PFSK-1 (cell line): ENCODE results near the gene SPART.

Experiments
- FOXP2 ChIP-seq: optimal IDR thresholded peaks from 2 replicates; pipeline ENCODE3; 2011; ENCODE audit warnings: borderline replicate concordance, control low read depth, inconsistent platforms; ENCODE audit not compliant: insufficient read depth; ENCODE audit errors: extremely low read length, extremely low read depth
- POLR2AphosphoS5 ChIP-seq: IDR thresholded peaks from 2 replicates; pipeline ENCODE4 v1.6.1; 2012; ENCODE audit warnings: low read depth, mild to moderate bottlenecking, control low read depth, low read length, moderate library complexity
- REST ChIP-seq, 2 experiments: IDR thresholded peaks; 2 replicates each; pipeline versions ENCODE4 v1.6.1 to v1.8.0; 2011 to 2012; ENCODE audit warnings: low read depth in 2 of 2, low read length in 2 of 2, control low read depth in 1 of 2, inconsistent platforms in 1 of 2, mild to moderate bottlenecking in 1 of 2, moderate library complexity in 1 of 2; ENCODE audit not compliant: insufficient read depth in 1 of 2
- SIN3A ChIP-seq: IDR thresholded peaks from 2 replicates; pipeline ENCODE4 v1.6.1; 2012; ENCODE audit warnings: mild to moderate bottlenecking, low read length, moderate library complexity, borderline replicate concordance; ENCODE audit not compliant: insufficient read depth
- TAF1 ChIP-seq: IDR thresholded peaks from 2 replicates; pipeline ENCODE4 v1.6.1; 2012; ENCODE audit warnings: low read length, control low read depth, borderline replicate concordance; ENCODE audit not compliant: insufficient read depth

The SPART gene

GRCh38 chr13:36328821-36329220, 17.4 kb downstream of the SPART start:
- TF ChIP-seq SIN3A (no peak), FOXP2 (no peak), TAF1 (no peak), REST (IDR thresholded peaks at IDR 0.05; ENCODE audit: insufficient read depth in 1 of 2, low read depth in 2 of 2, low read length in 2 of 2) (no peak), POLR2AphosphoS5 (no peak)

- TF ChIP-seq FOXP2 = no peak
- no peak for TF ChIP-seq REST (IDR thresholded peaks at IDR 0.05; ENCODE audit: insufficient read depth in 1 of 2, low read depth in 2 of 2, low read length in 2 of 2)
- no peak for TF ChIP-seq POLR2AphosphoS5
- no peak for TF ChIP-seq SIN3A
- no peak for TF ChIP-seq TAF1
Measured at GRCh38 chr13:36325912-36326311, 20.3 kb downstream of the SPART start.

- TF ChIP-seq SIN3A (no peak), POLR2AphosphoS5 (no peak), TAF1 (no peak), FOXP2 (no peak), REST (IDR thresholded peaks at IDR 0.05; ENCODE audit: insufficient read depth in 1 of 2, low read depth in 2 of 2, low read length in 2 of 2) (no peak)
Measured at GRCh38 chr13:36323951-36324566, 22.1 kb downstream of the SPART start.

GRCh38 chr13:36323408-36323807, 22.8 kb downstream of the SPART start:
- TF ChIP-seq REST (IDR thresholded peaks at IDR 0.05; ENCODE audit: insufficient read depth in 1 of 2, low read depth in 2 of 2, low read length in 2 of 2) = no peak
- no peak for TF ChIP-seq POLR2AphosphoS5
- TF ChIP-seq FOXP2 = no peak
- TF ChIP-seq SIN3A = no peak
- TF ChIP-seq TAF1 = no peak
